ENCODE results near the gene DENND5A. TPM values are rescaled to one million over a fixed set of nuclear protein-coding genes. Genes with fewer than 3 reads are reported as not detected.
A peak's percentile ranks its signal among the peaks of the same experiment; 100 is the strongest.
"Not testable (repeated sequence)": the region's sequence is repeated elsewhere in the genome, so short reads cannot be mapped to it uniquely, and the experiment has no call there.

Gene DENND5A
- total RNA-seq, 1 experiment from 2014 or later = 136 TPM

GRCh38 chr11:9258279-9258678, 6.9 kb downstream of the DENND5A start:
- DNase-seq (ENCODE audit: low read depth, low spot score); H3K9me3 ChIP-seq (ENCODE audit: control insufficient read depth, insufficient read depth, low read depth, low read length); ATAC-seq; in situ Hi-C loops (cut with HindIII; ENCODE audit: low pct_unique_long_range_greater_than_20kb, low sequenced_read_pairs); H3K4me3 ChIP-seq (ENCODE audit: low read depth in 2 of 2, low read length in 2 of 2); intact Hi-C loops (cut with micrococcal nuclease; ENCODE audit: unreplicated experiment); H3K27me3 ChIP-seq (ENCODE audit: control insufficient read depth, insufficient read depth, low read length); CTCF ChIA-PET; H3K27ac ChIP-seq (ENCODE audit: low read length); H3K36me3 ChIP-seq (ENCODE audit: control insufficient read depth, insufficient read depth, low read length); POLR2A ChIA-PET: not testable (repeated sequence)
- BruUV-seq (replicated peaks) = TSS peak; percentile 55
- peaks cover 28% of the 10 kb centered on the region for H3K4me1 ChIP-seq (ENCODE audit: control insufficient read depth, insufficient read depth, low read length)

GRCh38 chr11:9254416-9254815, 10.7 kb downstream of the DENND5A start:
- H3K9me3 ChIP-seq (ENCODE audit: control insufficient read depth, insufficient read depth, low read depth, low read length) = no peaks in the 10 kb centered on the region
- CTCF ChIA-PET = interaction anchor here (0.7 kb wide), 1 partner anchor 251 kb away, joined by 9 read pairs; no protein-coding TSS in a partner anchor
- no peak overlapping the region for H3K27ac ChIP-seq (ENCODE audit: low read length)
- no TSS peak for BruUV-seq (replicated peaks)
- in situ Hi-C loops (cut with HindIII; ENCODE audit: low pct_unique_long_range_greater_than_20kb, low sequenced_read_pairs) (no loop called here), intact Hi-C loops (cut with micrococcal nuclease; ENCODE audit: unreplicated experiment) (no loop called here)
- H3K4me3 ChIP-seq (ENCODE audit: low read depth in 2 of 2, low read length in 2 of 2) = no peak overlapping the region
- no peaks in the 10 kb centered on the region for H3K36me3 ChIP-seq (ENCODE audit: control insufficient read depth, insufficient read depth, low read length)
- no peaks in the 10 kb centered on the region for H3K27me3 ChIP-seq (ENCODE audit: control insufficient read depth, insufficient read depth, low read length)
- no peak for ATAC-seq
- POLR2A ChIA-PET = interaction anchor here (0.6 to 0.7 kb wide), 2 partner anchors 10 to 225 kb away, joined by 4 to 12 read pairs; no protein-coding TSS in a partner anchor
- TF ChIP-seq SIN3A (IDR thresholded peaks at IDR 0.05; ENCODE audit: borderline replicate concordance, insufficient read depth, low read depth, low read length) = no peak
- TF ChIP-seq POLR2AphosphoS5 (IDR thresholded peaks at IDR 0.05; ENCODE audit: low read depth, low read length) = no peak
- no peak for TF ChIP-seq TCF7L2 (IDR thresholded peaks at IDR 0.05; ENCODE audit: low read depth, low read length)
- no peak for TF ChIP-seq CTCF (IDR thresholded peaks at IDR 0.05)
- TF ChIP-seq, protein P1, sequence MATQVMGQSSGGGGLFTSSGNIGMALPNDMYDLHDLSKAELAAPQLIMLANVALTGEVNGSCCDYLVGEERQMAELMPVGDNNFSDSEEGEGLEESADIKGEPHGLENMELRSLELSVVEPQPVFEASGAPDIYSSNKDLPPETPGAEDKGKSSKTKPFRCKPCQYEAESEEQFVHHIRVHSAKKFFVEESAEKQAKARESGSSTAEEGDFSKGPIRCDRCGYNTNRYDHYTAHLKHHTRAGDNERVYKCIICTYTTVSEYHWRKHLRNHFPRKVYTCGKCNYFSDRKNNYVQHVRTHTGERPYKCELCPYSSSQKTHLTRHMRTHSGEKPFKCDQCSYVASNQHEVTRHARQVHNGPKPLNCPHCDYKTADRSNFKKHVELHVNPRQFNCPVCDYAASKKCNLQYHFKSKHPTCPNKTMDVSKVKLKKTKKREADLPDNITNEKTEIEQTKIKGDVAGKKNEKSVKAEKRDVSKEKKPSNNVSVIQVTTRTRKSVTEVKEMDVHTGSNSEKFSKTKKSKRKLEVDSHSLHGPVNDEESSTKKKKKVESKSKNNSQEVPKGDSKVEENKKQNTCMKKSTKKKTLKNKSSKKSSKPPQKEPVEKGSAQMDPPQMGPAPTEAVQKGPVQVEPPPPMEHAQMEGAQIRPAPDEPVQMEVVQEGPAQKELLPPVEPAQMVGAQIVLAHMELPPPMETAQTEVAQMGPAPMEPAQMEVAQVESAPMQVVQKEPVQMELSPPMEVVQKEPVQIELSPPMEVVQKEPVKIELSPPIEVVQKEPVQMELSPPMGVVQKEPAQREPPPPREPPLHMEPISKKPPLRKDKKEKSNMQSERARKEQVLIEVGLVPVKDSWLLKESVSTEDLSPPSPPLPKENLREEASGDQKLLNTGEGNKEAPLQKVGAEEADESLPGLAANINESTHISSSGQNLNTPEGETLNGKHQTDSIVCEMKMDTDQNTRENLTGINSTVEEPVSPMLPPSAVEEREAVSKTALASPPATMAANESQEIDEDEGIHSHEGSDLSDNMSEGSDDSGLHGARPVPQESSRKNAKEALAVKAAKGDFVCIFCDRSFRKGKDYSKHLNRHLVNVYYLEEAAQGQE (IDR thresholded peaks at IDR 0.05; ENCODE audit: insufficient read depth in 1 of 2, low read depth in 2 of 2, low read length in 1 of 2) = no peak
- peaks cover 14% of the 10 kb centered on the region for H3K4me1 ChIP-seq (ENCODE audit: control insufficient read depth, insufficient read depth, low read length)
- no peak for DNase-seq (ENCODE audit: low read depth, low spot score)

GRCh38 chr11:9253086-9253485, 12.1 kb downstream of the DENND5A start:
- H3K36me3 ChIP-seq (ENCODE audit: control insufficient read depth, insufficient read depth, low read length) = no peaks in the 10 kb centered on the region
- in situ Hi-C loops (cut with HindIII; ENCODE audit: low pct_unique_long_range_greater_than_20kb, low sequenced_read_pairs) (no loop called here), intact Hi-C loops (cut with micrococcal nuclease; ENCODE audit: unreplicated experiment) (no loop called here)
- no peaks in the 10 kb centered on the region for H3K27me3 ChIP-seq (ENCODE audit: control insufficient read depth, insufficient read depth, low read length)
- BruUV-seq (replicated peaks) = no TSS peak
- peaks cover 14% of the 10 kb centered on the region for H3K4me1 ChIP-seq (ENCODE audit: control insufficient read depth, insufficient read depth, low read length)
- H3K4me3 ChIP-seq (ENCODE audit: low read depth in 2 of 2, low read length in 2 of 2) = no peak overlapping the region
- H3K27ac ChIP-seq (ENCODE audit: low read length) = no peak overlapping the region
- DNase-seq (ENCODE audit: low read depth, low spot score) = no peak
- ChIA-PET POLR2A (interaction anchor here (0.6 kb wide), 1 partner anchor 12 kb away, joined by 3 read pairs; no protein-coding TSS in a partner anchor), CTCF (interaction anchor here (0.6 to 0.9 kb wide), 4 partner anchors 11 to 82 kb away, joined by 3 to 7 read pairs (median 5); no protein-coding TSS in a partner anchor)
- no peak for ATAC-seq
- H3K9me3 ChIP-seq (ENCODE audit: control insufficient read depth, insufficient read depth, low read depth, low read length) = no peaks in the 10 kb centered on the region
- no peak for TF ChIP-seq CTCF (IDR thresholded peaks at IDR 0.05)
- TF ChIP-seq, protein P1 (IDR thresholded peaks at IDR 0.05; ENCODE audit: insufficient read depth in 1 of 2, low read depth in 2 of 2, low read length in 1 of 2) = no peak
- TF ChIP-seq SIN3A (IDR thresholded peaks at IDR 0.05; ENCODE audit: borderline replicate concordance, insufficient read depth, low read depth, low read length) = no peak
- TF ChIP-seq TCF7L2 (IDR thresholded peaks at IDR 0.05; ENCODE audit: low read depth, low read length) = no peak
- no peak for TF ChIP-seq POLR2AphosphoS5 (IDR thresholded peaks at IDR 0.05; ENCODE audit: low read depth, low read length)

All from Panc1 (cell line).